Panc1 (cell line): ENCODE data around the gene ZNG1F.
"Not testable (repeated sequence)": the region's sequence is repeated elsewhere in the genome, so short reads cannot be mapped to it uniquely, and the experiment has no call there.

Experiments
- CTCF ChIP-seq: fragments of 450-650 bp; IDR thresholded peaks from 2 replicates; pipeline ENCODE4 v1.5.1; 2017; ENCODE audit warnings: mild to moderate bottlenecking
- POLR2AphosphoS5 ChIP-seq: IDR thresholded peaks from 2 replicates; pipeline ENCODE4 v1.6.1; 2012; ENCODE audit warnings: mild to moderate bottlenecking, low read depth, low read length, moderate library complexity
- REST ChIP-seq, 2 experiments: IDR thresholded peaks; 2 replicates each; pipeline ENCODE4 v1.6.1; 2011 to 2012; ENCODE audit warnings: low read depth in 2 of 2, control low read depth in 1 of 2, low read length in 1 of 2, mild to moderate bottlenecking in 1 of 2, moderate library complexity in 1 of 2; ENCODE audit not compliant: insufficient read depth in 1 of 2

- TF ChIP-seq CTCF; REST (IDR thresholded peaks at IDR 0.05; ENCODE audit: insufficient read depth in 1 of 2, low read depth in 2 of 2, low read length in 1 of 2); POLR2AphosphoS5: not testable (repeated sequence)
Observed at GRCh38 chr9:41113348-41113747, 75.8 kb downstream of the ZNG1F start.
